AG09319 (cell line): ENCODE data around the gene LPP.

Experiments
- DNase-seq: peaks from one replicate; pipeline ENCODE4 v3.0.0-alpha.2; 2010; ENCODE audit warnings: low read depth; ENCODE audit errors: extremely low read depth
- CTCF ChIP-seq: IDR thresholded peaks from 2 replicates; pipeline ENCODE4 v1.5.1; 2011; ENCODE audit warnings: low read depth, mild to moderate bottlenecking, inconsistent platforms, low read length, moderate library complexity

LPP gene

GRCh38 chr3:188706599-188706998, 552.6 kb downstream of the LPP start:
- DNase-seq, result no peak
- TF ChIP-seq CTCF, result no peak

DNA sequence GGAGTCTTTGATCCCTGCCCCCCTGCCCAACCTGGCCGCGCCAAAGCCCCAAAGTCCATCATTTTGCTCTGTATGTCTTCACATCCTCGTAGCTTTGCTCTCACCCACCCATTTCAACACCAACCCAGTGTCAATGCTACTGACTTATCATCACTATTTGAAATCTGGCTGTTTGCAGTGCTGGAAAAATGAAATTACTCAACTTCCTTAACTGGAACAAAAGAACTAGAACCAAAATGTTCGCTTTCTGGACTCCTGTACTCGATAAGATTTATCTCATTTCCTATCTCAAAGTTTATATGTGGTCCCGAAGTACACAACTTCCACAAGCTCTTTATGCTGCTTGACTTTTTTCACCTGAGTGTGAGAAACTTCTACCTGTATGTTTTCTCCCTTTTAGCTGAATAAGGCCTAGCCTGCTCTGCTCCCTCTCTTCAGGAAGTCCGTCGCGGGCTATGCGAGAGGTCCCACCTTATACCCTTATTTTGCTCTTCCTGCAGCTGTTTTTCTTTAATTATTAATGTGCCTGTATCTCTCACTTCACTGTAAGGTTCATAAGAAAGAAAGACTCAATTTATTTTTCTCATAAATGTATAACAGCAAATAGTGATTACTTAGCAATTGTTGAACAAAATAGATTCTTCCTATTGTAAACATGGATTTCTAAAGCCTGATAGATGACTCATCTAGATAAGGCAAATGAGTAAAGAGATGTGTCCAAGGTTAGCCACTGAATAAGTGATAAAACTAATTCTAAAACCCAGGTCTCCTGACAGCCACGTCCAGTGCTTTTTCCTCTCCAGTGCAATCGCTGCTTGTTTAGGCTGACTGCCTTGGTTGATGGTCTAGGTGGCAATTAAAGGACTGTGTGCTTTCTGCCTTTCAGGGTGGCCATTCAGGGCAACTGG, 553.7 kb downstream of the LPP start:
- TF ChIP-seq CTCF, result no peak
- no peak for DNase-seq

GRCh38 chr3:188711881-188712247, 557.9 kb downstream of the LPP start:
- no peak for TF ChIP-seq CTCF
- DNase-seq, result no peak

DNA sequence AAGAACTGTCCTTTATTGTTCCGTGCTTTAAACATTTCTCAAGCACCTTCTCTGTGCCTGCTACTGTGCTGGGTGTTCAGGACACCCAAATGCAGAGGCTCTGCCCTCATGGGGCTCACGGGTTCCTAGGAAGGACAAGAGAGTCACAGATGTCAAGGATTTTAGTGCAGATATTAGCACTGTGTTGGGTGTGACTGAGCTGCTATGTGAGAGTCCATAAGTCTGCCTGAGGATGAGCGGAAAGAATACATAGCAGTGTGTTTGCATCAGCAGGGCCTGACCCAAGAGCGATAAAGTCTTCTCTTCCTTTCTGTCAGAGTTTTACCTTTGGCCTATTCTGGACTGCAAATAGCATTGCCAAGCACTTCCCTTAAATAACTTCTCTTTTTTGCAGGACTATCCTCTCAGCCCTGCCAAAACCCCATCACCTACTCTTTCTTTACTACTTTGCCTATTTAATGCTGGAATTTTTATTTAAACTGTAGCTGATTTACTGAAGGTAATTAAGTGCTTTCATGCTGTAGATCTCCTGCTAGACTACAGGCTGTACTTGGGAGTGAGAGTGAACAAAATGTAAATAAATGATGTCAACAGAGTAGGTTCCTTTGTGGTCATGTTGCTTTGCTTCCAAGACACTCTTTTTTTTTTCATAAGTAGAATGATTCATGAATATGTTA, 558.4 kb downstream of the LPP start:
- no peak for TF ChIP-seq CTCF
- DNase-seq, result no peak

DNA sequence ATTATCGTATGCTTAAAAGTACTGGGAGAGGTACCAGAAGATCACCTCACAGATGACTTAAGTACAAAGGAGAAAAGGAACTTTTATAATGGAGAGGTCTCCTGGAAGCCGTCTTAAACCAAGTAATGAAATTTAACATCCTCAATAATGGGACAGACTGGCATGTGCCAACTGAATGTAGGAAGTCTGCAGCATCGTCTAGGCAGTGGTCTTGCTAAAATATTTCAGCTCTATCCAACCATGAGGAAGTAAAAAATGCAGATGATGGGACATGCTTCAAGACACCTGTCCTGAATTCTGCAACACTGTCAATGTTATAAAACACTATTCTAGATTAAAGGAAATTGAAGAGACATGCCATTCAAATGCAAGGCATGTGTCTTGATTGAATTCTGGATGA, 559.0 kb downstream of the LPP start:
- no peak for TF ChIP-seq CTCF
- no peak for DNase-seq

DNA sequence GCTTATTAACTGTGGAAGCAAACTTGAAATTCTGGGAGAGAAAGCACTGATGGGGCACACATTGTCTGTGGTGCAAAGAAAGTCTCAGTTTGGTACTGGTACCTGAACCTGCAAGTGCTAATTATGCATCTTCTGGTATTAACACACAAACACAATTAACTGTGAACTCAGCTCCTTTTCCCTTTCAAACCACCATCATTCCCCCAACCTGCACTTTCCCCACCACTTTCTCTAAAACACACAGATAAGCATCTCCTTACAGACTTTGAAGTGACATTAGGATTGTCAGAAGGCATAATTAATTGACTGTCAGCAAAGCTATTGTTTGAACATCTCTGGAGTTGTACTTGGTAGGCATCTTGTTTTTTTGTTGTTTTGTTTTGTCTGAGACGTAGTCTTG, 565.6 kb downstream of the LPP start:
- TF ChIP-seq CTCF, result no peak
- DNase-seq, result no peak

- DNase-seq, result no peak
Measured at GRCh38 chr3:188720215-188720614, 566.3 kb downstream of the LPP start.

More at GRCh38 chr3:188720215-188720614, 566.3 kb downstream of the LPP start:
- TF ChIP-seq CTCF, result no peak
